GM18517 (cell line): ENCODE data around the gene CLEC16A.
A peak's percentile ranks its signal among the peaks of the same experiment; 100 is the strongest.
"Not testable (repeated sequence)": the region's sequence is repeated elsewhere in the genome, so short reads cannot be mapped to it uniquely, and the experiment has no call there.

Source experiments
- ATAC-seq: cut with Tn5 transposase; IDR thresholded peaks from one replicate; pipeline ENCODE4 v1.9.1; 2021; ENCODE audit warnings: mild to moderate bottlenecking, moderate library complexity; ENCODE audit not compliant: unreplicated experiment

CLEC16A gene

DNA sequence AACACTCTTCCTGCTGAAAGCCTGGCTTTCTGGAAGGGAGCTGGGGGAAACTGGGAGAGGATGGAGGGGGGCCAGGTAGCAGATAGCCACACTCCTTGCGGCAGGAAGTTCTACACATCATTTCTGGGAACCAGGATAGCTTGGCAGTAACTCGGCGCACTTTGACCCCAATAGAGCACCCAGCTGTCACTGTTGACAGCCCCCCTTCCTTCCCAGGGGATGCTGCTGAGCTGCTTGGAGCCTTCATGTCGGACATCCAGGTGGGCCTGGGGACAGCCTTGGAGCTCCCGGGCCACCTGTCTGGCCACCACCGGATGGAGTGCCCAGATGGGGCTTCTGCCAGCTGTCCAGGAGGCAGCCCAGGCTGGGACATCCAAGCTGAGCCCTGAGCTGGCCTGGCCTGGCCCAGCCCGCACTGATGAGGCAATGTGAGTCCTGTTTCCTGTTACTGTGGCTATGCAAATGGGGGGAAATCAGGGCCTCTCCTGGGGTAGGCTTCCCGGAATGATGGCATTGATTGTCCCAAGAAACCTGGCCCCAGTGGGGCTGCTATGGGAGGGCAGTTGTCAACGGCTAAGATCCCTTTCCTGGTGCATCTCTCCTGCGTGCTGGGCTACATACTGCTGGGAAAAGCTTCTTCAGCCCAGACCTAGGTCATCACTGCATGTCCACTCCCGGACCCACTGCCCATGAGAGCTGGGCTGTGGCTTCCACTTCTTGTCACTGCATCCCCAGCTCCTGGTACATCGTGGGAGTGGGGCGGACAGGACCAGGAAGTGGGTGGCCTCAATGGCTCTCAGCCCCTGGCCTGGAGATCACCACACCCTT is 261.6 kb downstream of the CLEC16A start:
- no peak for ATAC-seq

DNA sequence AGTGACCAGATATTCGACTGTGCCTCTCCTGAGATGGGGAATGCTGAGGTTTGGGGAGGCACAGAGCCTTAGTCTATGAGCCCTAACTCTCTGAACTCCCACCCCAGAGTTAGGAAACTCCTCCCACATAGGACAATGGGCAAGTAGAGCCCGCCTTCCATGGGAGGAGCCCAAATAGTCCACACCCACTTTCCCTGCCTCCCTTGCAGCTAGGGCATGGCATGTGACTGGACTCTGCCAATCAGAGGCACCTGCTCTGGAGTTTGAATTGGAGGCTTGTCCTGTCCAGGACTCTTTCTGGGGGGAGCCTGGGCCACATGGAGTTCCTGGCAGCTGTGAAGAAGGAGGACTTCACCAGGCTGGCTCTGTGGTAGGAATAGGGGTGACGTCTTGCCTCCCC is 263.3 kb downstream of the CLEC16A start:
- ATAC-seq = no peak

DNA sequence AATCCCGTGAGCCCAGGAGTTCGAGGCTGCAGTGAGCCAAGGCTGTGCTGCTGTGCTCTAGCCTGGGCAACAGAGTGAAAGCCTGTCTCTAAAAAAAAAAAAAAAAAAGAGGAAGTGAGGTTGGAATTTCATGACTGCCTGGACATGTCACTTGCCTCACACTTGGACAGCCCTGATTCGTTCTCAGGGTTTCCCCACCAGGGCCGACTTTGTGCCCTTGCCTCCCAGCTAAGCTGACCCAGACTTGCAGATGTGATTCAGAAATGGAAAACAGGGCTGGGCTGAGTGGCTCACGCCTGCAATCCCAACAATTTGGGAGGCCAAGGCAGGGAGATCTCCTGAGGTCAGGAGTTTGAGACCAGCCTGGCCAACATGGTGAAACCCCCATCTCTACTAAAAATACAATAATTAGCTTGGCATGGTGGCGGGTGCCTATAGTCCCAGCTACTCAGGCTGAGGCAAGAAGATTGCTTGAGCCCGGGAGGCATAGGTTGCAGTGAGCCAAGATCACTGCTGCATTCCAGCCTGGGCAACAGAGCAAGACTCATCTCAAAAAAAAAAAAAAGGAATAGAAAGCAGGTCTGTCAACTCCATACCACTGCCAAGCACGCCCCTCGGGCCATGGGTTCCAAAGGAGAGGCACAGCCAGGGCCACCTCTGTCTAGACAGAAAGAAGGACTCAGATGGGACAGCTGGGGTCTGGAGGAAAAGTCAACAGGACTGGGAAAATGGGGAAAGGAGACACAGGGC is 264.7 kb downstream of the CLEC16A start:
- ATAC-seq = no peak

DNA sequence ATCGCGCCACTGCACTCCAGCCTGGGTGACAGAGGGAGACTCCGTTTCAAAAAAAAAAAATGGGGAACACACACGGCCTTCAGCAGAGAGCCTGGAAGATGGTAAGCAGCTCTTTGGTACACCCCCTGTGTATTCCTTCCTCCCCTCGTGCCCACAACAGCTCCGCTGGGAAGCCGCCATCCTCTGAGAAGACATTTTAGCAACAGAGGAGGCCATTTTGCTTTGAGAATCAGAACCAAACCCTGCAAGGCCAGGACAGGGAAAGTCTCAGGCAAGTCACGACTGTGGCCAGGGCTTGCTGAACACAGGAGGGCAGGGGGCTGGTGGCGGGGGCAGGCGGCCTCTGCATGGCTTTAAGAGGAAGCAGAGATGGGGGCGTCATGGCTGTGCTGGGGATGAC is 265.9 kb downstream of the CLEC16A start:
- ATAC-seq = no peak

DNA sequence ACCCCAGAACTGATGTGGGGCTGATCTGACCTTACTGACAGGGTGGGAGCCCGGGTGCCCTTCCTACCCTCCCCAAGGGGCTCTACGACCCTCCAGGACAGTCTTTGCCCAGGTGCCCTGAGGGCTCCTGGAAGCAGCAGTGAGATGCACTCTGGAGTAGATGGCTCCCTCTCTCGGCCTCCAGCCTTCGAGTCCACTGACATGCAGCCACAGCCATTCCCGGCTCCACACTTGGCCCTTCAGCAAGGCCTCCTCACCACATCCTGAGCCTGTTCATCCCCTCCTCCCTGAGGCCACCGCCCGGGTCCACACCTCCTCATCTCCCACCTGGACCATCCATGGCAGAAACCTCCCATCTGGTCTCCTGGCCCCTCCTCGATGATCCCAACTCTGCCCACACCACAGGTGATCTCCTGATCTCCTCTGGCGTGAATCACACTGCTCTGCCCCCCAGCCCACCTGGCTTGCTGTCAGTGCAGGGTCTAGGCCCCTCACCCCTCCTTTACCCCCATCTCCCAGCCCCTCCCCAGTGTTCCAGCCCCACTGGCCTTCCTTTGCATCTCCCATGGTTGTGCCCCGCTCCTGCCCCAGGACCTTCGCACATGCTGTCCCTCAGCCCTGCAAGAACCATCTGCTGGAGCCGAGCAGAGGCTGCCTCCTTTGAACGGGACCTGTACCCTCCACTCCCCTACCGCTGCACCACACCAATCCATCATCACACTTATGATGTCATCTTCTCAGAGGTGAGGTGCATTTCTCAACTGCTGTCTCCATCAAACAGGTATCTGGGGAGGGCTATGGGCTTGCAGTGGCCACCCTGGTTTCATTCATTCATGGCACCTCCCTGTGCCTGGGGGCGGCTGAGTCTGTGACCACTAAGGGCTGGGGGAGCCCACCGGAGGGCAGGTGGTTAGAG is 267.0 kb downstream of the CLEC16A start:
- no peak for ATAC-seq

DNA sequence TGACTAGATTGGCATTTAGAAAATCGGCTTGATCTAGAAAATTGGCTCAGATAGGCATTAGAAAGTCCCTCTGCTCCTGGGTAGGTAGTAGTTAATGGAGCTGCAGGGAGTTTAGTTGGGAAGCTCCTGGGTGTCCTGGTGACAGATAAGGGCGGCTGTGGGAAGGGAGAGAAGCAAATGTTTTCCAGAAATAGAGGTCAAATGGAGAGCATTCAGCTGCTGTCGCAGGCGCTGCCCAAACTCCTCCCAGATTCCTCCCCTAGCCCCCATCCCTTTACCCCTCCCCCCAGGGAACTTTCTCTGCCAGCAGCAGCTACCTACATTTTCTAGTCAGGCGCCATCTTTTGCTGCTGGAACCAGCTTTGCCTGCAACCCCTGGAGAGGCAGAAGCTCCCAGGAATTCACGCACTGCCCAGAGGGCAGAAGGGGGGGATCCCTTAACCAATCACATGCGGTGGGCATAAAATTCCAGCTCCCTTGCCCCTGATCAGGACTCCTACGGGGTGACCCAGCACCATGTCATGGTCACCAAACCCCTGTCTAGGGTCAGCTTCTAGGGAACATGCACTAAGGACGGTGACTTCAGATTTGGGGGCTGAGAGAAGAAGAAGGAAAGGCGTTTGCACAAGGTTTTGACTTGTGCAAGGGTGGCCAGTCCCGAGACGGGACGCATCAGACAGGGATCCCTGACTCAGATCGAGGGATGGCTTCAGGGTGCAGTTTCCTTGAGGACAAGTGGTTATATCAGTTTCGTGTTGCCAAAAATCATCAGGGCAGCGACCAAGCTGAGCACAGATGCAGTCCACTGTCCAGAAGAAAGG is 267.8 kb downstream of the CLEC16A start:
- no peak for ATAC-seq

DNA sequence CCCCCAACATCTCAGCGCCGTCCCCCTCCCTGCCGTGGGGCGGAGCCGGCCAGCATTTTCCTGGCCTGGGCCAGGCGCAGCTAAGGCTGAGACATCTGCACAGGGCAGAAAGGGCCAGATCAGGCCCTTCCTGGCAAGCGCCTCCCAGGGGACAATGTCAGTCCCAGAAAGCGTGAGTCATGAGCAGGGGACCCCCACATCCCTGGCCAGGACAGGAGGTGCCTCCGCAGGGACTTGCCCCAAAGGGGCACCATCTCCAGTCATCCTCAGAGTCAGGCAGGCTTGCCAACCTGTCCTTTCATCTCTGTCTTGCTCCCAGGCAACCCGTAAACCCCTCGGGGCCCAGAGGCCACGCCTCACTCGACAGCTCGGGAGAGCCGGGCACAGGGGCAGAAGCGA is 268.4 kb downstream of the CLEC16A start:
- ATAC-seq = no peak

DNA sequence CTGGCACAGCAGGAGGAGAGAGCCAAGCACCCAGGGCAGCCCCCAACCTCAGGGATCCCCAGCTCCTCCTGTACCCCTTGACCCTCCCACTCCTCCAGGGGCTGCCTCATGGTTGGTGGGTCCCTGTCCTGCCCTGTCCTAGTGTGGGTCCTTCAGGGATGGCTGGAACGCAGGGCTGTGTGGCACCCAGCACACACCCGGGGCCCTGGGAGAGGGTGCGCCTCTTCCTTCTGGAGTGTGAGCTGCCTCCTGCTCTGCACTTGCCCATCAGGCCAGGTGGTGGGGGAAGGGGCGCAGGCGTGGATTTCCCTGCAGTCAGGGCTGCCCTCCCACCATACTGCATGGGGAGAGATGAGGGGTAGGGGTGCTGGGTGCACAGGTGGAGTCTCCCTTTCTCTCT is 269.0 kb downstream of the CLEC16A start:
- ATAC-seq = no peak

DNA sequence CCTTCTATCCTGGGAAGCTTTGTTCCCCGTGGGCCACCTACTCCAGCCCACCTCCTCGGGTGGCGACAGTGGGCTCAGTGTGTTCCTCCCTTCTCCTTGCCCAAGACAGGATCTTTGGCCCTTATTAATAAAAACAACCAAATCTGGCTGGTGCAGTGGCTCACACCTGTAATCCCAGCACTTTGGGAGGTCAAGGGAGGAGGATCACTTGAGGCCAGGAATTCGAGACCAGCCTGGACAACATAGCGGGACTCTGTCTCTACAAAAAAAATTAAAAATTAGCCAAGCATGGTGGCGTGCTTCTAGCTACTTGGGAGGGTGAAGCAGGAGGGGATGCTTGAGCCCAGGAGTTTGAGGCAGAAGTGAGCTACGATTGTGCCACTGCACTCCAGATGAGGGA is 269.4 kb downstream of the CLEC16A start:
- no peak for ATAC-seq

DNA sequence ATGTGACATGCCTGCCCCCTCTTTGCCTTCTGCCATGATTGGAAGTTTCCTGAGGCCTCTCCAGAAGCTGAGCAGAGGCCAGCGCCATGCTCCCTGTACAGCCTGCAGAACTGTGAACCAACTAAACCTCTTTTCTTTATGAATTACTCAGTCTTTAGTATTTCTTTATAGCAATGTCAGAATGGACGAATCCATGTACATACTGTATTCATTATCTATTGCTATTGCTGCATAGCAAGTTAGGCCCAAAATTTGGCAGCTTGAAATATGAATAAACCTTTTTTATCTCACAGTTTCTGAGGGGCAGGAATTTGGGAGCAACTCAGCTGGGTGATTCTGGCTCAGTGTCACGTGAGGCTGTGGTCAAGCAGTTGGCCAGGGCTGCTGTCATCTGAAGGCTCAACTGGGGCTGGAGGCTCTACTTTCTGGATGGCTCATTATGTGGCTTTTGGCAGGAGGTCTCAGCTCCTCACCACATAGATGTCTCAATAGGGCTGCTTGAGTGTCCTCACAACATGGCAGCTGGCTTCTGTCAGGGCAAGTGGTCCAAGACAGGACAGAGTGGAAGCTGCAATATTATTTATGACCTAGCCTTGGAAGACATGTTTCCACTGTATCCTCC is 271.7 kb downstream of the CLEC16A start:
- ATAC-seq = no peak

DNA sequence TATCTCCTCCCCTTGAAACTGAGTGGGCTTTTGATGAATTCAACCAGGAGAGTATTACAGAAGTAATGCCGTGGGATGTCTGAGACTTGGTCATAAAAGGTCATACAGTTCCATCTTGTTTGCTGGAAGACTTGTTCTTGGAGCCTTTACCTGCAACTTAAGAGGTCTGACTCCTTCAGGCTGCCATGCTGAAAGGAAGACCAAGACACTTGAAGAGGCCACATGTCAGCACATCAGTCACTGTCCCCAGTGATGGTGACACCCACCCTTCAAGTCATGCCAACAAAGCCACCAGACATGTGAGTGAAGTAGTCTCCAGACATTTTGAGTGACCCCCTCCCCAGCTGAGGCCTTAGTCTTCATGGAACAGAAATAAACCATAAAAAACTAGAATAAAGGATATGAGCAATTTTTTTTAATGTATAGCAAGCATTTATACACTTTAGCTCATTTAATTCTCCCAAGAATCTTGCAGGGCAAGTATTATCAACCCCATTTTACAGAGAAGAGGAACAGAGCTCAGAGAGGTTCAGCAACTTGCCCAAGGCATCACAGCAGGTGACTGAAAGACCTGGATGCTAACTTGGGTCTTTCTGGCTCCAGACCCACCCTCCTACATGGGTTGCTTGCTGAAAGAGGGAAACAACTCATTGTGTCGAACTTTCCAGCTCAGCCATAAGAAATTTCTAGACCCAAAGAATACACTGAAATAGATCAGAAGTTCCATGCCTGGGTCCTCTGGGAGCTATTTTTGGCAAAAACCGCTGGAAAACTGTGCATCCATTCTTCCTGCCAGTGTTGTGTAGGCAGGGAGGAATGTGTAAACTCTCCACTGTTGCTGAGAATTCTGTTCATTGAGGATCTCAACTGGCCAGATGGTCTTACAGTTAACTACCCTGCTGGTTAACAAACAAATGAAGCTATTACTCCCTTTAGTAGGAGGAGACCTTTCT is 273.6 kb downstream of the CLEC16A start:
- ATAC-seq = no peak

DNA sequence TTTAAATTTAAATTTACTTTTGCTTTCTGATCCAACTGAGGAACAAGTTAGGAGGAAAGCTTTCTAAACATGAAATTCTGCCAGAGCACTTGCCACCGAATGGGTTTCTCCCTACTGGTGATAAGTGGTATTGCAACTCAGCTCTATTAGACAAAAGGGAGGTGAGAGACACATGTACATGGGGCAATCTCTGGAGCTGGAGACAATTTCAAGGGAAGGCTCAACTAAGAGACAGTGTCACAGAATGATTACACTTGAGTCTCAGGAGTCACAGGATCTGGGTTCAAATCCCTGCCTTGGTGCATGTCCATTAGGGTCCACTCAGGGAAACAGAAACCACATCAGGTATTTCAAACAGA is 274.2 kb downstream of the CLEC16A start:
- no peak for ATAC-seq

DNA sequence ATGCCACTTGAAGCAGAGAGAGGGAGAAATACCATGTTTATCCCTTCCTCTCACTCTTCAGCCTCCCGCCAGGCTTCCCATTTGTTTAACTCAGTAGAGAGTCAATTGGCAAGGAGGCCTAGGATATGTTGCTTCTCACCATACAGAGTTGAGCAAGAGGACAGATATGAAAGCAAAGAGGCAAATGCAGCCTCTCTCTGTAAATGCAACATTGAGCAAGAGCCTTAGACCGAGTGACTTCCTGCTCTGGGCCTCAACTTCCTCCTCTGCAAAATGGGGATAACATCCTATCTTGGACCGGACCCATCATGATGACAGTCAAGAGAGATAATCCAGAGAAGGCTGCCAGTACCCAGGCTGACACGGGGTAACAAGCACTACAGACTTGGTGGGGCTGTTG is 274.8 kb downstream of the CLEC16A start:
- ATAC-seq = no peak

DNA sequence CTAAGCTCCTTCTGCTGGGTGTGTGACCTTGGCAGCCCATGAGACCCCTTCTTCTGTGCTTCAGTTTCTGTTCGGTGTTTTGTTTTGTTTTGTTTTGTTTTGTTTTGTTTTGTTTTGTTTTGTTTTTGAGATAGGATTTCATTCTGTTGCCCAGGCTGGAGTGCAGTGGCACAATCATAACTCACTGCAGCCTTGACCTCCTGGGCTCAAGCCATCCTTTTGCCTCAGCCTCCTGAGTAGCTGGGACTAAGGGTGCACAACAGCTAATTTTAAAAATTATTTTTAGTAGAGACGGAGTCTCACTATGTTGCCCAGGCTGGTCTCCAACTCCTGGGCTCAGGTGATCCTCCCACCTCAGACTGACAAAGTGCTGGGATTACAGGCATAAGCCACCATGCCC is 276.1 kb downstream of the CLEC16A start:
- ATAC-seq = not testable (repeated sequence)

DNA sequence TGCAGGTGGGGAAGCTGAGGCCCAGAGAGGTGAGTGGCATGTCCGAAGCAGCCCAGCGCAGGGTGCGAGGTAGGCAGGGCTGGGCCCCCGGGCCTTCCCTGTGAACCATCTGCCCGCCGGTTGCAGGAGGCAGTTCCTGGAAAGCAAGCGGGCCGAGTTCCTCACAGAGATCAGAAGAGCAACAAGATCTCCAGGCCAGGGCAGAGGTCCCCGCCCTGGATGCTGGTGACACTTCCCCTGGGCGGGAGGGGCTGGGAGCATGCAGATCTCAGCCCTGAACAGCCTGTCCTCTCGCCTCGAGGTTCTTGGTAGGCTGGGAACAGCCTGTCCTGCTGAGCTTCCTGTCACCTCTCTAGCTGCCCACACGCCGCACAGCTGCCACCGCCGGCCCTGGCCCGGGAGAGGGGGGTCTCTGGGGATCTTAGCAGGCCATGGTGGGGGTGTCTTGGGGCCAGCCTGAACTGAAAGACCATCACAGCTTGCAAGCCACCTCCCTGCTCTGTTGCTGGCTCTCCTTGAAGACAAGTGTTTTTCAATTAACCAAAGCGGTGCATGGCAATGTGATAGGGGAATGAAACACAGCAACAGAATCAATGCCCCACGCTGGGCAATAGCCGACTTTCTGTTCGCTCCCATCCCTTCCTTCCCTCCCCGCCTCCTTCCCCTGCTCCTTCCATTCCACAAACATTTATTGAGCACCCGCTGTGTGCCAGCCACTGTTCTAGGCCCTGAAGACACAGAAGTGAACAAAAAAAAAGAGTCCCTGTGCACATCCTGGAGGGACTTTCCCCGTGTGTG is 279.9 kb downstream of the CLEC16A start:
- ATAC-seq = peak; percentile 47

DNA sequence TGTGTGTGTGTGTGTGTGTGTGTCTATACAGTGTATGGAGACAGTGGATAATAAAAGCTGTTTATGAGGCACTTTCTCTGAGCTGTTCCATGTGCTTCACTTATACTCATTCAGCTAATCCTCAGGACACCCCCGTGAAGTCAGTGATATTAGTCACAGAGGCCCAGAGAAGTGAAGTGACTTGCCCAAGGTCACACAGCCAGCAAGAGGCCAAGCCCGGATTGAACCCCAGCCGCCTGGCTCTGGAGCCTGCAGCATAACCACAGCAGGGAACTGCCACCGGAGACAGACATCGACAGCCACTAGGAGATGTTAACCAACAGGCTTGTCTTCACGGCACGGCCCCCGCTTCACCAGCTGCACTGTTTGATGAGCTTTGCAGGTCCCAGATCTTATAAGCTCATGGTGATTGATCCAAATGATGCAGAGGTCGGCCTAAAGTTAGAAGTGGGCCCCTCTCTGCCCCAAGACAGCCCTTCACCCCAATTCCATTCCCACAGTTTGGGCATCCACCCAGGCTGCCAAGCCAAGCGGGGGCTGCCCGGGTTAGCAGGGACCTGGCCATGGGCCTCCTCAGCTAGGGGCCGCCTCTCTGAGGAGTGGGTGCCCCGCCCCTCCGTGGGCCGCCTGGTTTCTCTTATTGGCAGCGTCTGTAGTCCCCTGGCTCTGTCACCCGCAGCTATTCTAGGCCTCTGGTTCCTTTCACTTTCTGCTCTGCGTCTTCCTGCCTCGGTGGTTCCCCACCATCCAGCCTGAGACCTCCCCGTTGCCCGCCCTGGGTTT is 280.7 kb downstream of the CLEC16A start:
- peak; percentile 87 for ATAC-seq
